ENCODE data around the gene SDK1. TPM values are rescaled to one million over a fixed set of nuclear protein-coding genes. Genes with fewer than 3 reads are reported as not detected.

The SDK1 gene
- polyA plus RNA-seq, 2 donors = 0.33 to 0.47 TPM

DNA sequence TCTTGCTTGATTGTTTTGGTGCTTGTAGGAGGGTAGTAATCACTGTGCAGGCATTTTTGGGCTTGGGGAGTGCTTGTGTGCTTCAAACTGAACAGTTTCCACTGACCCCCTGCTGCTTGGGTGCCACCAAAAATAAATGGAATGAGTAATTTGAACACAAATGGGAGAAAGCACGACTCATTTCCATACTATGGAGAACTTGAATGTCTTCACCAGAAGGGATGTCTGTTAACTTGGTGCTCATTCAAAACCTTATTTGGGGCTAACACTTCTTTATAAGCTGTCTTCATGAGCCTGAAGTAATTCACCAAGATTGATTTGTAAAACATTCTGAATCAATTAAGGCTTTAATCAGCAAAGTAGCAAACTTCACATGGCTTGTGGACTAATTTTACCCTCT is 560.3 kb downstream of the SDK1 start:
- Histone ChIP-seq H3K4me1 (ENCODE audit: control insufficient read depth in 2 of 2, insufficient read depth in 2 of 2, low read length in 1 of 2) (no peaks in the 10 kb centered on the region), H3K27ac (ENCODE audit: low read depth in 2 of 2, low read length in 1 of 2) (no peak overlapping the region), H3K27me3 (ENCODE audit: control insufficient read depth in 1 of 2, insufficient read depth in 2 of 2, low read length in 2 of 2) (no peaks in the 10 kb centered on the region), H3K36me3 (ENCODE audit: control insufficient read depth in 2 of 2, insufficient read depth in 2 of 2, low read length in 1 of 2) (no peaks in the 10 kb centered on the region), H3K9me3 (ENCODE audit: control insufficient read depth in 2 of 2, insufficient read depth in 1 of 2, low read depth in 1 of 2, low read length in 1 of 2) (no peaks in the 10 kb centered on the region), H3K4me3 (ENCODE audit: low read depth in 1 of 2, low read length in 2 of 2) (no peak overlapping the region)
- 42 to 52% methylated on average over 1 of the region's 1 CpG for WGBS, 2 donors

DNA sequence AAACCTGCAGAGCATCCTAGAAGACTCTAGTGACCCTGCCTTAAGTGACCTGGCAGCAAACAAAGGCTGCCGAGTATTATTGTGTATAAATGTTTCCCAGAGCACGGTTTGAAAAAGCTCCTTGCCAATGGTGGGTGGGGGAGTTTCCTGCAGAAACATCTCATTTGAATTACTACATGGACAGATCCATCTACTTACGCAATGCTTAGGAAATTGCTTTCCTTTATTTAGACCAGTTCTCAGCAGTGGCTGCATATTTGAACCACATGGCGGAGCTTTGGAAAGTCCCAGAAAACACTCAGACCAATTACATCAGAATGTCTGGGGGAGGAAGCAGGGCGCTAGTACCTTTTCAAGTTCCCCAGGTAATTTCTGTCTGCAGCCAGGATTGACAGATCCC is 560.9 kb downstream of the SDK1 start:
- H3K27me3 ChIP-seq (ENCODE audit: control insufficient read depth in 1 of 2, insufficient read depth in 2 of 2, low read length in 2 of 2) = no peaks in the 10 kb centered on the region
- H3K4me3 ChIP-seq (ENCODE audit: low read depth in 1 of 2, low read length in 2 of 2) = no peak overlapping the region
- H3K36me3 ChIP-seq (ENCODE audit: control insufficient read depth in 2 of 2, insufficient read depth in 2 of 2, low read length in 1 of 2) = no peaks in the 10 kb centered on the region
- H3K9me3 ChIP-seq (ENCODE audit: control insufficient read depth in 2 of 2, insufficient read depth in 1 of 2, low read depth in 1 of 2, low read length in 1 of 2) = no peaks in the 10 kb centered on the region
- H3K27ac ChIP-seq (ENCODE audit: low read depth in 2 of 2, low read length in 1 of 2) = no peak overlapping the region
- no peaks in the 10 kb centered on the region for H3K4me1 ChIP-seq (ENCODE audit: control insufficient read depth in 2 of 2, insufficient read depth in 2 of 2, low read length in 1 of 2)
- 9 to 22% methylated on average over 5 of the region's 5 CpGs for WGBS, 2 donors

DNA sequence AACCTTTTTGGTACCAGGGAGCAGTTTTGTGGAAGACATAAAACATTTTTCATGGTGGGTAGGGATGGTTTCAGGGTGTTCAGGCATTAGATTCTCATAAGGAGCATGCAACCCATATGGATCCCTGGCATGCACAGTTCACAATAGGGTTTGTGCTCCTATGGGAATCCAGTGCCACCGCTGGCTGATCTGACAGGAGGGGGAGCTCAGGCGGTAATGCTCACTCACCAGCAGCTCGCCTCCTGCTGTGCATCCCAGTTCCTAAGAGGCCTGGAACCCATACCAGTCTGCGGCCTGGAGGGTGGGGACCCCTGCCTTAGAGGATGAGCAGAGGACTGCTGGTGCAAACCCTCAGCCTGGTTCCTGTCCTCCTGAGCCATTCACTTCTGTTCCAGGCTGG is 561.7 kb downstream of the SDK1 start:
- 91 to 95% methylated on average over 4 of the region's 4 CpGs for WGBS, 2 donors
- no peak overlapping the region for H3K27ac ChIP-seq (ENCODE audit: low read depth in 2 of 2, low read length in 1 of 2)
- H3K36me3 ChIP-seq (ENCODE audit: control insufficient read depth in 2 of 2, insufficient read depth in 2 of 2, low read length in 1 of 2) = no peaks in the 10 kb centered on the region

DNA sequence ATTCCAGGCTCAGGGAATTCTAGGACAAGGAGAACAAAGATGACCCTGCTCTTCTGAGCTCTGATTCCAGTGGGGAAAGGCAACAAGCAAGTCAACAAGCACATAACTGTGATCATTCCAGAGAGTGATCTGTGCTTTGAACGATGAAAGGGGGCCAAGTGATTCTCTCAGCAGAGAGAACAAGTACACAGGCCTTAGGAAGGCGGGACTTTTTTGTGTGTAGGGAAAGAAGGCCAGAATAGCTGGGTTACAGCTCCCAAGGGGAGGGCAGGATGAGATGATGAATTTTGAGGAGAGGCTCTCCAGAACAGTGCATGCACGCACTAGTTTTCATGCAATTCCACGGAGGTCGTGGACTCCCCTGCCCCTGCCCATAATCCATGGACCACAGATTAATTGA is 565.2 kb downstream of the SDK1 start:
- Histone ChIP-seq H3K27ac (ENCODE audit: low read depth in 2 of 2, low read length in 1 of 2) (peak overlapping the region in 1 of 2 donors; percentile 45), H3K27me3 (ENCODE audit: control insufficient read depth in 1 of 2, insufficient read depth in 2 of 2, low read length in 2 of 2) (no peaks in the 10 kb centered on the region), H3K4me1 (ENCODE audit: control insufficient read depth in 2 of 2, insufficient read depth in 2 of 2, low read length in 1 of 2) (no peaks in the 10 kb centered on the region), H3K4me3 (ENCODE audit: low read depth in 1 of 2, low read length in 2 of 2) (no peak overlapping the region), H3K36me3 (ENCODE audit: control insufficient read depth in 2 of 2, insufficient read depth in 2 of 2, low read length in 1 of 2) (no peaks in the 10 kb centered on the region), H3K9me3 (ENCODE audit: control insufficient read depth in 2 of 2, insufficient read depth in 1 of 2, low read depth in 1 of 2, low read length in 1 of 2) (no peaks in the 10 kb centered on the region)
- 70 to 75% methylated on average over 5 of the region's 5 CpGs for WGBS, 2 donors

More for the DNA sequence above, 561.7 kb downstream of the SDK1 start:
- H3K9me3 ChIP-seq (ENCODE audit: control insufficient read depth in 2 of 2, insufficient read depth in 1 of 2, low read depth in 1 of 2, low read length in 1 of 2) = no peaks in the 10 kb centered on the region
- H3K4me1 ChIP-seq (ENCODE audit: control insufficient read depth in 2 of 2, insufficient read depth in 2 of 2, low read length in 1 of 2) = no peaks in the 10 kb centered on the region
- H3K4me3 ChIP-seq (ENCODE audit: low read depth in 1 of 2, low read length in 2 of 2) = no peak overlapping the region
- no peaks in the 10 kb centered on the region for H3K27me3 ChIP-seq (ENCODE audit: control insufficient read depth in 1 of 2, insufficient read depth in 2 of 2, low read length in 2 of 2)

DNA sequence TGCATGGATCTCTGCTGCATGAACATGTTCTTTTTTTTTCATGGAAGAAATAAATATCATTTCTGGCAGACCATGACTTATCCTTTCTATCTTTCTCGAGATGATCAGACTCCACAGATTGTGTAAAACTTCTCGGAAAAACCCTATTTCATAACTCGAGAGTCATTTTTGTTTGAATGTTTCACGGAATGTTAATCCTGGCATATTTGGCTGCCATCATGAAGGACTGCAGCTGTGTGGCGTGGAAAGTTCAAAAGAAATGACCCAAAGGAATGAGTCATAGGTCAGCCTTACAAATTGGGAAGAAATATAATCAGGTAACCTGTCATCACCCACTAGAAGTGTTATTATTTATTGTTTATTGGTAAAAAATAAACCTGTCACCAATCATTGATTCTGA is 566.8 kb downstream of the SDK1 start:
- Histone ChIP-seq H3K27me3 (ENCODE audit: control insufficient read depth in 1 of 2, insufficient read depth in 2 of 2, low read length in 2 of 2) (no peaks in the 10 kb centered on the region), H3K27ac (ENCODE audit: low read depth in 2 of 2, low read length in 1 of 2) (no peak overlapping the region), H3K4me3 (ENCODE audit: low read depth in 1 of 2, low read length in 2 of 2) (no peak overlapping the region), H3K9me3 (ENCODE audit: control insufficient read depth in 2 of 2, insufficient read depth in 1 of 2, low read depth in 1 of 2, low read length in 1 of 2) (no peaks in the 10 kb centered on the region), H3K36me3 (ENCODE audit: control insufficient read depth in 2 of 2, insufficient read depth in 2 of 2, low read length in 1 of 2) (no peaks in the 10 kb centered on the region), H3K4me1 (ENCODE audit: control insufficient read depth in 2 of 2, insufficient read depth in 2 of 2, low read length in 1 of 2) (no peaks in the 10 kb centered on the region)
- 35 to 50% methylated on average over 5 of the region's 5 CpGs for WGBS, 2 donors

DNA sequence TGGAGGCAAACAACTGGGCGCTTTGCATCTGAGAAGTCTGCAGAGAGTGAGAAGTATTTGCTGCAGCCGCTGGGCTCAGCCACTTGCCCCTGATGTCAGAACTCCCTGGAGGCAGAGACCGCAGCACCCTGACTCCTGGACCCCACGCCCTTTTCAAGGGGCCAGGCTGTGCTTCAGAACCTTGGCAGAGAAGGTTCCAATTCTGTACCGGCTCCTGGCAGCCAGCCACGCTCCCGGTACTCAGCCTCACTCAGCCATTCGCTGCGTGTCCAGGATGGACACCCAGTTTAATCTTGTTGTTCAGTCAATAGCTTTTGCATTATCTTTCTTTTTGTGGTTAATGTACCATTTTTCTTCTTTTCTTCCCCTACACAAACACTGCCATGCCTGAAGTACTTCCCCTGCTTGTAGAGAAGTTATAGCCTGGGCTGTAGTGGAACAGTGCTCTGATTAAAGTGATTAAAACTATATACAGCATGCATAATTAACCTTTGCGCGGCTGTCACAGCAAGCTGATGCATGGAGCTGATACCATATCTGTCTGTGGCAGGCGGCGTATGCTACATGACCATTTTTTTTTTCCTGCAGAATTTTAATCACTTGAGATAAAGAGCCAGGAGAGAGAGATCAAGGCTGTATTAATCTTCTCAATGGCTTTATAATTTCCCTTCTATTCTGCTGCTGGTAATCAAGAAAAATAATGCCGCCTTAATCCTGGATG is 578.5 kb downstream of the SDK1 start:
- no peaks in the 10 kb centered on the region for H3K4me1 ChIP-seq (ENCODE audit: control insufficient read depth in 2 of 2, insufficient read depth in 2 of 2, low read length in 1 of 2)
- H3K9me3 ChIP-seq (ENCODE audit: control insufficient read depth in 2 of 2, insufficient read depth in 1 of 2, low read depth in 1 of 2, low read length in 1 of 2) = no peaks in the 10 kb centered on the region
- H3K27ac ChIP-seq (ENCODE audit: low read depth in 2 of 2, low read length in 1 of 2) = no peak overlapping the region
- no peaks in the 10 kb centered on the region for H3K27me3 ChIP-seq (ENCODE audit: control insufficient read depth in 1 of 2, insufficient read depth in 2 of 2, low read length in 2 of 2)
- no peaks in the 10 kb centered on the region for H3K36me3 ChIP-seq (ENCODE audit: control insufficient read depth in 2 of 2, insufficient read depth in 2 of 2, low read length in 1 of 2)
- WGBS, 2 donors = 62 to 77% methylated on average over 14 of the region's 14 CpGs
- H3K4me3 ChIP-seq (ENCODE audit: low read depth in 1 of 2, low read length in 2 of 2) = no peak overlapping the region

DNA sequence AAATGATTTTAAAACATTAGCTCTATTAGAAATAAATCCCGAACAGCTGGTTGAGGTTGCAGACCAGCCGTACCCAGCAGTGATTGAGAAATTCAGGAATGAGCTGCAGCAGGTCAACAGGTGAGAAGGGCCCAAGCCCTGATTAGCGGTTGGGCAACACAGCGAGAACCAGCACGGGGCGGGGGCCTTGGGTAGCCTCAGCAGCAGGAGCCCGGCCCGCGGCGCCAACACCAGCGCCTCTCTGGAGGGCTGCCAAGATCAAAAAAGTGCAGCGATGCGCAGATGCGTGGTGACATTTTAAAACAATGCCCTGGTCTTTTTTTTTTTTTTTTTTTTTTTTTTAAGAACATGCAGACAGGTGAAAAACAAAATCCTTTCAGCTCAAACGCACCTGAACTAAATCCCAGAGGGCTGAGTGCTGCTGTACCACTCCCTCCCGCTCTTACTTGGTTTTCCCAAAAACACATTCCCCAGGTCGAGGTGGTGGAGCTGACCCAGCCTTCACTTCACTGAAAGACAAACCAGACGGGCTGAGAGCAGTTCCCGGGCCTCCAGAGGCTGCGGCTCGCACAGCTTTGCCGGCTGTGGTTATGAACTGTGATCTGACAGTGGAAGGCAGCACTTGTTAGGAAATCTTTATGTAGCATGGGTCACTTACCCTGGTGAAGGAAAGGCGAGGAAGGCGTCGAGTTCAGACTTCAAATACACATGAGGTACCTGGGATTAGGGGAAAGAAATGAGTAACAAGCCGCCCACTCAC is 579.4 kb downstream of the SDK1 start:
- Histone ChIP-seq H3K27ac (ENCODE audit: low read depth in 2 of 2, low read length in 1 of 2) (no peak overlapping the region), H3K36me3 (ENCODE audit: control insufficient read depth in 2 of 2, insufficient read depth in 2 of 2, low read length in 1 of 2) (no peaks in the 10 kb centered on the region), H3K27me3 (ENCODE audit: control insufficient read depth in 1 of 2, insufficient read depth in 2 of 2, low read length in 2 of 2) (no peaks in the 10 kb centered on the region), H3K4me3 (ENCODE audit: low read depth in 1 of 2, low read length in 2 of 2) (no peak overlapping the region), H3K4me1 (ENCODE audit: control insufficient read depth in 2 of 2, insufficient read depth in 2 of 2, low read length in 1 of 2) (no peaks in the 10 kb centered on the region), H3K9me3 (ENCODE audit: control insufficient read depth in 2 of 2, insufficient read depth in 1 of 2, low read depth in 1 of 2, low read length in 1 of 2) (no peaks in the 10 kb centered on the region)
- 67 to 68% methylated on average over 26 of the region's 26 CpGs for WGBS, 2 donors

DNA sequence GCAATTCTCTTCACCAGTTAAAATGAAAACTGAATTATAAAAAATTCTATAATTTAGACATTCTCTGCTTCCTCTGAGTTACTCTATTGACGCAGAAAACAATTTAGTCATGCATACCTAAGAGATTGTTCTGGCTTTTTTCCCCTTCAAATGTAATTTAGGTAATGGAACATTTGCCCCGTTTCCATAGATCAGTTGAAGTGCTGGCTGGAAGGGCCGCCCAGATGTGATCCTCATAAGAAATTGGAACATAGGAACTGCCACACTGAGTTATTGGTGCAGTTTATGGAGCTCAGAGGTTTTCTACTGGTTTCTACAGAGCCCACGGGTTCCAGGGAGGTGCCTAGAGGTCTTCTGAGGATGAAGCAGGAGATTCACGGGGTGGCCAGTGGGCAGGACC is 581.7 kb downstream of the SDK1 start:
- no peak overlapping the region for H3K27ac ChIP-seq (ENCODE audit: low read depth in 2 of 2, low read length in 1 of 2)
- WGBS, 2 donors = 81 to 88% methylated on average over 5 of the region's 5 CpGs
- H3K4me1 ChIP-seq (ENCODE audit: control insufficient read depth in 2 of 2, insufficient read depth in 2 of 2, low read length in 1 of 2) = no peaks in the 10 kb centered on the region

DNA sequence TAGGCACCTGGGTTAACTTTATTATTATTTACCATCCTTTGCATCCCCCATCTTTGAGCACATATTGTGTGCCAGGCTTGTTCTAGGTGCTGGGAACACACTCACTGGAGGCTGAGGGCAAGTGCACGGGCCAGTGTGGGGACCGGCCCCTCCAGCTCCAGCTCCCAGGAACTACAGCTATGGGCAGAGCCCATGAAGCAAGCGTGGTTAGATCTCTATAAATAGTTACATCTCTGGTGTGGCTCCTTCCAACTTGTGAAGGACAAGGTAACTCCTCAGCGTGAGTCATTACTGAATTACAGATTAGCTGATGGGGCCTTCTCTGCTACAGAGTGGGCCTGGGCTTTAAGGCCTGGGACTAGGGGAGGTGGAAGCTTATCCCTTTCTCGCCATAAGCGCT is 583.5 kb downstream of the SDK1 start:
- Histone ChIP-seq H3K27me3 (ENCODE audit: control insufficient read depth in 1 of 2, insufficient read depth in 2 of 2, low read length in 2 of 2) (no peaks in the 10 kb centered on the region), H3K9me3 (ENCODE audit: control insufficient read depth in 2 of 2, insufficient read depth in 1 of 2, low read depth in 1 of 2, low read length in 1 of 2) (no peaks in the 10 kb centered on the region), H3K4me3 (ENCODE audit: low read depth in 1 of 2, low read length in 2 of 2) (no peak overlapping the region), H3K36me3 (ENCODE audit: control insufficient read depth in 2 of 2, insufficient read depth in 2 of 2, low read length in 1 of 2) (no peaks in the 10 kb centered on the region), H3K4me1 (ENCODE audit: control insufficient read depth in 2 of 2, insufficient read depth in 2 of 2, low read length in 1 of 2) (no peaks in the 10 kb centered on the region), H3K27ac (ENCODE audit: low read depth in 2 of 2, low read length in 1 of 2) (no peak overlapping the region)
- 89 to 95% methylated on average over 6 of the region's 6 CpGs for WGBS, 2 donors

More for the DNA sequence above, 581.7 kb downstream of the SDK1 start:
- Histone ChIP-seq H3K9me3 (ENCODE audit: control insufficient read depth in 2 of 2, insufficient read depth in 1 of 2, low read depth in 1 of 2, low read length in 1 of 2) (no peaks in the 10 kb centered on the region), H3K36me3 (ENCODE audit: control insufficient read depth in 2 of 2, insufficient read depth in 2 of 2, low read length in 1 of 2) (no peaks in the 10 kb centered on the region), H3K27me3 (ENCODE audit: control insufficient read depth in 1 of 2, insufficient read depth in 2 of 2, low read length in 2 of 2) (no peaks in the 10 kb centered on the region), H3K4me3 (ENCODE audit: low read depth in 1 of 2, low read length in 2 of 2) (no peak overlapping the region)

Measured in esophagus (tissue), 2 donors.